T-helper 17 cell (primary cell): Measurements from ENCODE around the gene UBE2I. TPM values are rescaled to one million over a fixed set of nuclear protein-coding genes. Genes with fewer than 3 reads are reported as not detected.

Experiments
- ATAC-seq: fragments of 150-1000 bp; cut with Tn5 transposase; 2 replicates; pipeline ENCODE4 v1.10.0; 2021; ENCODE audit warnings: mild to moderate bottlenecking, moderate library complexity
- DNase-seq, 3 donors: peaks; one replicate each; pipeline versions ENCODE4 v3.0.0 to v3.0.0-alpha.2; 2020 to 2021
- H3K9me3 ChIP-seq: one replicate; pipeline ENCODE4 v1.7.0; 2013; ENCODE audit warnings: low read length, mild to moderate bottlenecking; ENCODE audit not compliant: control insufficient read depth, poor library complexity, severe bottlenecking
- H3K27ac Mint-ChIP-seq: one replicate; pipeline ENCODE4 v1.8.0; 2022; ENCODE audit warnings: mild to moderate bottlenecking, moderate library complexity, mixed read lengths
- H3K27me3 Mint-ChIP-seq: one replicate; pipeline ENCODE4 v1.8.0; 2022; ENCODE audit warnings: mixed read lengths
- H3K36me3 Mint-ChIP-seq: one replicate; pipeline ENCODE4 v1.8.0; 2022; ENCODE audit warnings: low read depth, mixed read lengths
- H3K4me1 Mint-ChIP-seq: one replicate; pipeline ENCODE4 v1.8.0; 2022; ENCODE audit warnings: mild to moderate bottlenecking, mixed read lengths
- H3K4me3 Mint-ChIP-seq: one replicate; pipeline ENCODE4 v1.8.0; 2022; ENCODE audit warnings: mild to moderate bottlenecking, moderate library complexity, mixed read lengths
- total RNA-seq, 4 donors: library from RNA in 2 of 4; stranded (reverse) in 2 of 4; gene quantifications; one replicate each; pipeline ENCODE4 v1.2.3 and lab custom pipeline; 2022 to 2026

The UBE2I gene
- total RNA-seq, 2 donors from 2014 or later = 233 to 249 TPM

DNA sequence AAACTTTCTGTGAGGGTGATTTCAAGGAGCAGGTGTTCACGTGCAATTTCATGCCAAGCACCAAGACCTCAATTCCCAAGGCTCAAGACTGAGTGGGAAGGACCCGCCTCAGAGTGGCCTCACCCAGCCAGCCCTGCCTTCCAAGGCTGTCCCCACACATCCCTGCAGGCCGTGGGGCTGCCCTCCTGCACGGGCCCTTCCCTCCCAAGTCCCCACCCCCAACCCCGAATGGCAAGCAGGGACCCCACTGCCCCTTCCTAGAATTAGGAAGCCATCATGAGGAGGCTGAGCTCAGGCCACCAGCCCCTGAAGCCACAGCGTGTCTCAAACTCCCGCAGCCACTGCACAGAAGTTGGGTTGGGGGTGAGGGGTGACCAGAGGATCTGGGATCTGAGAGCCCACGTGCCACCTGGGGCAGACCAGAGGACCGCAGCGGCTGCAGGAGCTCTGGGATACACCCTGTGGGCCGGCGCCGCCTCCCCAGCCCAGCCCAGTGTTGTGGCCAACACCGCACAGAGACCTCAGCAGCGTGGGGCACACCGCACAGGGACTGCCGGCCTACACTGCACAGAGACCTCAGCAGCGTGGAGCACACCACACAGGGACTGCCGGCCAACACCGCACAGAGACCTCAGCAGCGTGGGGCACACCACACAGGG, 63.0 kb downstream of the UBE2I start:
- no peaks in the 10 kb centered on the region for H3K36me3 Mint-ChIP-seq
- no peak overlapping the region for H3K4me3 Mint-ChIP-seq
- no peaks in the 10 kb centered on the region for H3K27me3 Mint-ChIP-seq
- ATAC-seq (no peak), DNase-seq (no peak)
- no peak overlapping the region for H3K27ac Mint-ChIP-seq
- no peaks in the 10 kb centered on the region for H3K9me3 ChIP-seq
- no peaks in the 10 kb centered on the region for H3K4me1 Mint-ChIP-seq

- DNase-seq (no peak), ATAC-seq (no peak)
- Mint-ChIP-seq H3K4me1 (peaks cover 6% of the 10 kb centered on the region), H3K27me3 (no peaks in the 10 kb centered on the region), H3K4me3 (no peak overlapping the region), H3K27ac (no peak overlapping the region), H3K36me3 (no peaks in the 10 kb centered on the region)
- H3K9me3 ChIP-seq = no peaks in the 10 kb centered on the region
These were observed 65.2 kb downstream of the UBE2I start for GRCh38 chr16:1374418-1375297.

DNA sequence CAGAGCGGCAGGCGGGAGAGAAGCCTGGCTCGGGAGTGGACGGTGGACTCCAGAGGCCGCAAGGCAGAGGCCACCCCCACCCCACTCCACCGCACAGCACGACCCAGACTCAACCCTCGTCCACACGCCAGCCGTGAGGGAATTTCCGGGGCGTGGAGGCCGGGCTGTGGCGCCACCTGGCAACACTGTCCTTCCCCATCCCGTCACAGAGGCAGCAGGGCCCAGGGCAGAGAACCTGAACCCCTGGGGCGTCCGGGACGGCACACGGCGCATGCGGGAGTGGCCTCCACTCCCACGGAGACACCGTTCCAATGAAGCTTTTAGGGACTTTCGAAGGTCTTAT, 65.8 kb downstream of the UBE2I start:
- DNase-seq (no peak), ATAC-seq (no peak)
- Mint-ChIP-seq H3K27me3 (no peaks in the 10 kb centered on the region), H3K4me1 (peaks cover 11% of the 10 kb centered on the region), H3K36me3 (no peaks in the 10 kb centered on the region), H3K4me3 (no peak overlapping the region), H3K27ac (no peak overlapping the region)
- no peaks in the 10 kb centered on the region for H3K9me3 ChIP-seq

- no peaks in the 10 kb centered on the region for H3K27me3 Mint-ChIP-seq
These were observed 66.4 kb downstream of the UBE2I start for GRCh38 chr16:1375741-1376410.

More at GRCh38 chr16:1375741-1376410, 66.4 kb downstream of the UBE2I start:
- Mint-ChIP-seq H3K36me3 (no peaks in the 10 kb centered on the region), H3K4me3 (no peak overlapping the region), H3K4me1 (peaks cover 11% of the 10 kb centered on the region), H3K27ac (no peak overlapping the region)
- no peaks in the 10 kb centered on the region for H3K9me3 ChIP-seq
- ATAC-seq (no peak), DNase-seq (no peak)

Other genes with a start within 250 kb of the UBE2I start
- gene SSTR5, start 236.9 kb upstream of the UBE2I start, total RNA-seq = not detected
- not detected for gene C1QTNF8, start 213.4 kb upstream of the UBE2I start, total RNA-seq
- 1 to 10 TPM; 8.6 to 9.5 TPM for gene CACNA1H, start 156.5 kb upstream of the UBE2I start, total RNA-seq
- not detected for gene TPSG1, start 84.4 kb upstream of the UBE2I start, total RNA-seq
- gene TPSB2, start 79.5 kb upstream of the UBE2I start, total RNA-seq = not detected
- not detected for gene TPSAB1, start 68.9 kb upstream of the UBE2I start, total RNA-seq
- not detected for gene TPSD1, start 53.6 kb upstream of the UBE2I start, total RNA-seq
- 10 to 100 TPM; 11.8 to 20.0 TPM for gene BAIAP3, start 24.0 kb downstream of the UBE2I start, total RNA-seq
- gene TSR3, start 42.2 kb downstream of the UBE2I start, total RNA-seq = 10 to 100 TPM; 24.4 to 27.7 TPM
- 10 to 100 TPM; 39.2 to 48.0 TPM for gene GNPTG, start 42.3 kb downstream of the UBE2I start, total RNA-seq
- gene UNKL, start 105.1 kb downstream of the UBE2I start, total RNA-seq = 10 to 100 TPM; 63.0 to 64.8 TPM
- gene UQCC4, start 111.1 kb downstream of the UBE2I start, total RNA-seq = 1 to 10 TPM; 7.0 to 8.8 TPM
- not detected for gene PERCC1, start 121.4 kb downstream of the UBE2I start, total RNA-seq
- 1 to 10 TPM; 1.3 to 3.6 TPM for gene CCDC154, start 134.9 kb downstream of the UBE2I start, total RNA-seq
- 100 to 1,000 TPM in 1 of 2 donors, 10 to 100 TPM in 1; 93.9 to 113 TPM for gene CLCN7, start 165.4 kb downstream of the UBE2I start, total RNA-seq
- gene PTX4, start 179.3 kb downstream of the UBE2I start, total RNA-seq = not detected
- 10 to 100 TPM; 36.4 to 39.7 TPM for gene TELO2, start 183.7 kb downstream of the UBE2I start, total RNA-seq
- 10 to 100 TPM; 22.2 to 23.4 TPM for gene TMEM204, start 224.0 kb downstream of the UBE2I start, total RNA-seq